B cell (primary cell): ENCODE measurements around the gene SLAIN2.

Experiments
- CTCF ChIP-seq: fragments of 200-600 bp; IDR thresholded peaks from one replicate; pipeline ENCODE4 v1.8.0; 2022; ENCODE audit warnings: antibody characterized with exemption, mild to moderate bottlenecking
- EZH2 ChIP-seq: IDR thresholded peaks from 2 replicates; pipeline ENCODE4 v1.6.1; 2012; ENCODE audit warnings: borderline replicate concordance, low read depth, mild to moderate bottlenecking, moderate library complexity, low read length; ENCODE audit not compliant: insufficient read depth, poor library complexity, severe bottlenecking

- no peak for TF ChIP-seq CTCF
- TF ChIP-seq EZH2, result no peak
Measured at GRCh38 chr4:48340276-48340964, 909 bp upstream of the SLAIN2 start.
